PC-3 (cell line): ENCODE measurements around the gene PDIK1L. TPM values are rescaled to one million over a fixed set of nuclear protein-coding genes. Genes with fewer than 3 reads are reported as not detected.

Source experiments
- ATAC-seq: fragments of 200-7000 bp; cut with Tn5 transposase; 2 replicates; pipeline ENCODE4 v1.9.1; 2020; ENCODE audit warnings: mild to moderate bottlenecking, moderate library complexity
- BruUV-seq: library from RNA; stranded (reverse); fragments of 400-500 nt; replicated peaks from 2 replicates; lab custom pipeline; 2021; lab: Mats Ljungman, UMichigan
- CTCF ChIA-PET: fragments of 300-600 bp; sonication (Branson Sonifier 250); formaldehyde crosslinking; loops from one replicate; lab custom pipeline; 2022; ENCODE audit warnings: antibody characterized with exemption; lab: Charles Lee
- POLR2A ChIA-PET: fragments of 300-600 bp; sonication (Branson Sonifier 250); formaldehyde crosslinking; loops from one replicate; lab custom pipeline; 2022; ENCODE audit warnings: antibody characterized with exemption; ENCODE audit not compliant: unreplicated experiment; lab: Charles Lee
- DNase-seq: peaks from one replicate; pipeline ENCODE4 v3.0.0-alpha.2; 2015
- H2AFZ ChIP-seq: fragments of 300-600 bp; sonication (generic); 2 replicates; pipeline ENCODE4 v1.6.0; 2016; ENCODE audit warnings: antibody characterized with exemption, low read length
- H3F3A ChIP-seq: fragments of 300-600 bp; sonication (generic); one replicate; pipeline ENCODE4 v1.6.0; 2017; ENCODE audit warnings: antibody characterized with exemption, low read length, control low read depth, mild to moderate bottlenecking; ENCODE audit not compliant: unreplicated experiment
- H3K27ac ChIP-seq: fragments of 300-600 bp; sonication (generic); 2 replicates; pipeline ENCODE4 v1.5.1; 2016; ENCODE audit warnings: mild to moderate bottlenecking, low read length
- H3K27me3 ChIP-seq: fragments of 300-600 bp; sonication (generic); 2 replicates; pipeline ENCODE4 v1.6.1; 2016; ENCODE audit warnings: low read length, mixed read lengths
- H3K36me3 ChIP-seq: fragments of 300-600 bp; sonication (generic); 2 replicates; pipeline ENCODE4 v1.6.1; 2016; ENCODE audit warnings: low read depth, mixed run types, low read length, mixed read lengths
- H3K4me1 ChIP-seq: fragments of 300-600 bp; sonication (generic); 2 replicates; pipeline ENCODE4 v1.5.1; 2016; ENCODE audit warnings: low read length; ENCODE audit not compliant: insufficient read depth
- H3K4me2 ChIP-seq: fragments of 300-600 bp; sonication (generic); 2 replicates; pipeline ENCODE4 v1.6.0; 2016; ENCODE audit warnings: low read length
- H3K4me3 ChIP-seq: fragments of 300-600 bp; sonication (generic); 2 replicates; pipeline ENCODE4 v1.5.1; 2016; ENCODE audit warnings: mild to moderate bottlenecking, low read length, mixed read lengths
- H3K79me2 ChIP-seq: fragments of 300-600 bp; sonication (generic); 2 replicates; pipeline ENCODE4 v1.6.1; 2017; ENCODE audit warnings: low read length, mixed read lengths
- H3K9ac ChIP-seq: fragments of 300-600 bp; sonication (generic); 2 replicates; pipeline ENCODE4 v1.6.0; 2016; ENCODE audit warnings: mild to moderate bottlenecking, low read length
- H3K9me2 ChIP-seq: fragments of 300-600 bp; sonication (generic); replicated peaks from 2 replicates; pipeline ENCODE4 v1.6.1; 2016; ENCODE audit warnings: mixed run types, low read length, mixed read lengths
- H3K9me3 ChIP-seq: fragments of 300-600 bp; sonication (generic); 2 replicates; pipeline ENCODE4 v1.6.1; 2016; ENCODE audit warnings: low read length, mixed read lengths
- H4K20me1 ChIP-seq: fragments of 300-600 bp; sonication (generic); 2 replicates; pipeline ENCODE4 v1.6.1; 2016; ENCODE audit warnings: low read length, mixed read lengths
- EZH2 ChIP-seq: fragments of 300-600 bp; sonication (generic); IDR thresholded peaks from one replicate; pipeline ENCODE4 v1.6.1; 2017; ENCODE audit warnings: antibody characterized with exemption, mild to moderate bottlenecking, low read length; ENCODE audit not compliant: unreplicated experiment
- EZH2phosphoT487 ChIP-seq: fragments of 300-600 bp; sonication (generic); IDR thresholded peaks from 2 replicates; pipeline ENCODE4 v1.6.1; 2018; ENCODE audit warnings: mild to moderate bottlenecking, antibody characterized with exemption, low read length, borderline replicate concordance
- intact Hi-C: fragments of 100-400 bp; cut with micrococcal nuclease; formaldehyde crosslinking; loops from 2 replicates; pipeline ENCODE4 v1.9.0; 2023
- total RNA-seq: library from RNA; depleted of rRNA; stranded (reverse); fragments of >200 nt; gene quantifications from 2 replicates; pipeline ENCODE4 v1.2.3, GENCODE V29; 2014
- TF ChIP-seq, protein P1 (sequence below): fragments of 300-600 bp; sonication (generic); conservative IDR thresholded peaks from 2 replicates; pipeline ENCODE4 v1.5.1; 2017; ENCODE audit warnings: antibody characterized with exemption, low read depth, mild to moderate bottlenecking, low read length

Gene PDIK1L
- total RNA-seq, 1 experiment from 2014 or later: 5.2 TPM

DNA sequence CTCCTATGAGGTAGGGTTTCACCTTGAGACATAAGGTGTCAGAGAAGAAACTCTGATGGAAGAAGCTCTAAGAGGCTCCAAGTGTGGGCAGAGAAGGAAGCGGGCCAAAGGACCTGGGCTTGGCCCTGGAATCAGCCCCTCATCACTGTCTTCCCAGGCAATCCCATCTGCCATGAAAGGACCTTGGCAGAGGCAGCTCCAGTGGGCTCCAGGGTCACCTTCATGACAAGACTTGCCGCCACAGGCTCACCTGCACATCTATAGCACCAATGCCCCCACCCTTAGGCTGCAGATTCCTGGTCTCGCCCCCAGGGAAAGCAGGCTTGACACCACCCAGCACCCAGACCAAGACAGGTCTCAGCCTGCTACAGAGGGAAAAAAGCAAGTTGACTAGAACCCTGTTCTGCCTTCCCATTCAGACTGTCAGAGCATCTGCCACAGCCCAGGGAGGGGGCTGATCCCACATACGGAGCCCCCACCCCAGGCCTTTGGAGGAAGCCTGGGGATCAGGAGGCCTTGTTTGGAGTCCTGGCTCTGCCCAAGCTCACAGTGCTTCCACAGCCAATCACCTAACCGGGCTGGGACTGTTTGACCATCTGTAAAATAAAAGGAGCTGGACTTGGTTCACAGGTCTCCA is 46.8 kb downstream of the PDIK1L start:
- Histone ChIP-seq H2AFZ (no peak overlapping the region), H3K27me3 (no peaks in the 10 kb centered on the region), H3K27ac (no peak overlapping the region), H3F3A (no peaks in the 10 kb centered on the region), H4K20me1 (no peaks in the 10 kb centered on the region), H3K79me2 (no peaks in the 10 kb centered on the region), H3K9me2 (no peaks in the 10 kb centered on the region), H3K36me3 (no peaks in the 10 kb centered on the region), H3K4me1 (peaks cover 9% of the 10 kb centered on the region), H3K4me3 (no peak overlapping the region), H3K4me2 (no peak overlapping the region), H3K9me3 (no peaks in the 10 kb centered on the region), H3K9ac (no peak overlapping the region)
- ATAC-seq (no peak), DNase-seq (no peak)
- POLR2A ChIA-PET: no interaction called here
- no TSS peak for BruUV-seq
- CTCF ChIA-PET: no interaction called here
- TF ChIP-seq EZH2: no peak
- TF ChIP-seq, protein P1, sequence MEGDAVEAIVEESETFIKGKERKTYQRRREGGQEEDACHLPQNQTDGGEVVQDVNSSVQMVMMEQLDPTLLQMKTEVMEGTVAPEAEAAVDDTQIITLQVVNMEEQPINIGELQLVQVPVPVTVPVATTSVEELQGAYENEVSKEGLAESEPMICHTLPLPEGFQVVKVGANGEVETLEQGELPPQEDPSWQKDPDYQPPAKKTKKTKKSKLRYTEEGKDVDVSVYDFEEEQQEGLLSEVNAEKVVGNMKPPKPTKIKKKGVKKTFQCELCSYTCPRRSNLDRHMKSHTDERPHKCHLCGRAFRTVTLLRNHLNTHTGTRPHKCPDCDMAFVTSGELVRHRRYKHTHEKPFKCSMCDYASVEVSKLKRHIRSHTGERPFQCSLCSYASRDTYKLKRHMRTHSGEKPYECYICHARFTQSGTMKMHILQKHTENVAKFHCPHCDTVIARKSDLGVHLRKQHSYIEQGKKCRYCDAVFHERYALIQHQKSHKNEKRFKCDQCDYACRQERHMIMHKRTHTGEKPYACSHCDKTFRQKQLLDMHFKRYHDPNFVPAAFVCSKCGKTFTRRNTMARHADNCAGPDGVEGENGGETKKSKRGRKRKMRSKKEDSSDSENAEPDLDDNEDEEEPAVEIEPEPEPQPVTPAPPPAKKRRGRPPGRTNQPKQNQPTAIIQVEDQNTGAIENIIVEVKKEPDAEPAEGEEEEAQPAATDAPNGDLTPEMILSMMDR: no peak
- no peak for TF ChIP-seq EZH2phosphoT487
- intact Hi-C loops: no loop called here

DNA sequence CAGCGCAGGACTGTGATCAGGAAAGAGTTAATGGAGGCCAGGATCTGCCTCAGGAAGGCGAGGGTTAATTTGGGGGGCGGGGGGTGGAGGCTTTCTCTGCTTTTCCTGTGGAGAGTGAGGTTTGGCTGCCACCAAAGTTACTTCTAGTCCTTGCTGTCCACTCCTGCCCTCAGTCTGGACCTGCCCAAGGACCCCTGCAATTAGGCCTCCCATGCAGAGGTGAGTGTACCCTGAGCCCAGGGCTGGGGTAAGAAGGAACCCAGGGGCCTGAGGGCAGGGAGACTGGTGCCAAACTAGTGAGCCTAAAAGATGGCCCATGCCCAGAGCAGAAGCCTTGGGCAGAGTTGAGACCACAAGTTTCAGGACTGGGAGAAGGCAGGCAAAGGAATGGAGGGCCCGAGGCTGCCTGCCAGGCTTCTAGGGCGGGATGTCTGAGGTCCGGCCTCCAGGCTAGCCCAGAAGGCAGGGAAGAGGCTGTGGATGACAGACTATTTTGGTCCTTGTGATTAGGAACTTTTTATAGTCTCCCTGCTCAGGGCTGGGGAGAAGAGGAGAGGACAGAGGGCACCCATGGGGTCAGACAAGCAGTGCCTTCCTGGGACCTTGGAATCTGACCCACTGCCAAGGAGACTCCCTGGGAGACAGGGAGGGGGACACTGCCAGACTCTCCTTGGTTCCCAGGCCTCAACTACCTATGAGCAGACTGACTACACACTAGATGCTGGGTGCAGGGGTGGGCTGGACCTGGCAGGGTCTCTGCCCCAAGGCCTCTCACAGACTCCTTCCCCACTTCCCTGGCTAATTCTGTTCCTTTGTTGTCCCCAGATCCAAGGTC is 47.5 kb downstream of the PDIK1L start, which contains the start of gene FAM110D:
Gene FAM110D (plus strand): TSS at position 172 of the 835 bp plus-strand sequence. CDS start 2,213 bp downstream, outside the sequence.
- no peak within 1 kb of the TSS for H3K4me2 ChIP-seq
- H3K9ac ChIP-seq: no peak within 1 kb of the TSS
- H3K9me2 ChIP-seq: no peaks in the 10 kb centered on the region
- H3K36me3 ChIP-seq: no peaks in the 10 kb centered on the region
- peaks cover 9% of the 10 kb centered on the region for H3K4me1 ChIP-seq
- no peaks in the 10 kb centered on the region for H4K20me1 ChIP-seq
- no TSS peak for BruUV-seq
- H3F3A ChIP-seq: no peaks in the 10 kb centered on the region
- no peaks in the 10 kb centered on the region for H3K27me3 ChIP-seq
- ChIA-PET CTCF (no interaction called here), POLR2A (no interaction called here)
- intact Hi-C loops: no loop called here
- TF ChIP-seq EZH2 (no peak), EZH2phosphoT487 (no peak)
- TF ChIP-seq, protein P1: no peak
- no peak for DNase-seq
- H3K27ac ChIP-seq: no peak within 1 kb of the TSS
- H3K4me3 ChIP-seq: no peak within 1 kb of the TSS
- H3K9me3 ChIP-seq: no peaks in the 10 kb centered on the region
- no peak within 1 kb of the TSS for H2AFZ ChIP-seq
- ATAC-seq: no peak
- H3K79me2 ChIP-seq: no peaks in the 10 kb centered on the region

DNA sequence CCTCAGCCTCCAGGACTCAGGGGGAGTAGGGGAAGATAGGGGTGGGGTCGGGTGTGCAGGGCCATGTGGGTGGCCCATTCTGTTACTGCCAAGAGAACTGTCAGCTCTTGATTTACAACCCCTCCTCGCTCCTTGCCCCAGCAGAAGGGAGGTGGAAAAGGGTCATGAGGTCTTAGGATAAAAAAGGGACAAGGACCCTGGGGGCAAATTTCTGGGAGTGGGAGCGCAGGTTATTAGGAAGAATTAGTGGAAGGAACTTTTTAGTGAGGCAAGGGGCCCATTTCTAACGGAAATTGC is 48.1 kb downstream of the PDIK1L start:
- intact Hi-C loops: loop anchor here (5.0 kb wide), 1 partner anchor 52 kb away; no protein-coding TSS in a partner anchor
- no peaks in the 10 kb centered on the region for H3K9me2 ChIP-seq
- no peak for DNase-seq
- H3K9me3 ChIP-seq: no peaks in the 10 kb centered on the region
- no peaks in the 10 kb centered on the region for H3K27me3 ChIP-seq
- H3F3A ChIP-seq: no peaks in the 10 kb centered on the region
- H2AFZ ChIP-seq: no peak overlapping the region
- no peak overlapping the region for H3K4me2 ChIP-seq
- peaks cover 9% of the 10 kb centered on the region for H3K4me1 ChIP-seq
- ChIA-PET CTCF (no interaction called here), POLR2A (no interaction called here)
- H3K9ac ChIP-seq: no peak overlapping the region
- H3K36me3 ChIP-seq: no peaks in the 10 kb centered on the region
- no peak overlapping the region for H3K4me3 ChIP-seq
- H4K20me1 ChIP-seq: no peaks in the 10 kb centered on the region
- ATAC-seq: no peak
- no TSS peak for BruUV-seq
- no peak for TF ChIP-seq EZH2phosphoT487
- H3K27ac ChIP-seq: no peak overlapping the region
- no peaks in the 10 kb centered on the region for H3K79me2 ChIP-seq
